GM12878 (cell line): ENCODE data around the gene ITGA1. TPM values are rescaled to one million over a fixed set of nuclear protein-coding genes. Genes with fewer than 3 reads are reported as not detected.

Experiments
- ATAC-seq: fragments of 200-7000 bp; cut with Tn5 transposase; 3 replicates; pipeline ENCODE4 v1.9.1; 2020; ENCODE audit warnings: mild to moderate bottlenecking, moderate library complexity
- BruUV-seq: library from RNA; stranded (reverse); fragments of 400-500 nt; replicated peaks from 2 replicates; lab custom pipeline; 2021; lab: Mats Ljungman, UMichigan
- CTCF ChIA-PET: fragments of 300-600 bp; sonication (Branson Sonifier 250); formaldehyde crosslinking; extraction: SDS; loops from one replicate; lab custom pipeline; 2021; ENCODE audit warnings: inconsistent platforms; lab: Yijun Ruan, JAX
- POLR2A ChIA-PET: fragments of 350-600 bp; formaldehyde crosslinking; extraction: SDS; loops from one replicate; lab custom pipeline; 2021; ENCODE audit warnings: inconsistent platforms; lab: Charles Lee
- RAD21 ChIA-PET: fragments of 300-600 bp; sonication (Branson Sonifier 250); formaldehyde crosslinking; loops from one replicate; lab custom pipeline; 2023; ENCODE audit warnings: antibody characterized with exemption; ENCODE audit not compliant: unreplicated experiment; lab: Charles Lee
- SMC1A ChIA-PET: fragments of 300-600 bp; sonication (Branson Sonifier 250); formaldehyde crosslinking; loops from one replicate; lab custom pipeline; 2023; ENCODE audit not compliant: unreplicated experiment, uncharacterized antibody; lab: Charles Lee
- DNase-seq: peaks from one replicate; pipeline ENCODE4 v3.0.0-alpha.2; 2011; ENCODE audit warnings: low read depth, low spot score
- FAIRE-seq: peaks from 3 replicates; lab custom pipeline; 2011; peaks lifted over from hg19 to GRCh38; lab: Jason Lieb, UNC
- H2AFZ ChIP-seq: 2 replicates; pipeline ENCODE4 v1.6.0; 2011; ENCODE audit warnings: low read depth, low read length, control low read depth; ENCODE audit not compliant: control insufficient read depth
- H3K27ac ChIP-seq: 2 replicates; pipeline ENCODE4 v1.5.1; 2011; ENCODE audit warnings: control low read depth; ENCODE audit not compliant: control insufficient read depth, insufficient read depth
- H3K27me3 ChIP-seq, 2 experiments: replicated peaks in 1 of 2; 2 replicates each; pipeline versions ENCODE4 v1.6.0 to v1.6.1; 2011; ENCODE audit warnings: low read length in 1 of 2; ENCODE audit not compliant: control insufficient read depth in 2 of 2, insufficient read depth in 2 of 2
- H3K36me3 ChIP-seq, 2 experiments: 2 replicates each; pipeline ENCODE4 v1.5.1; 2011; ENCODE audit warnings: low read length in 1 of 2; ENCODE audit not compliant: control insufficient read depth in 2 of 2, insufficient read depth in 2 of 2
- H3K4me1 ChIP-seq: 2 replicates; pipeline ENCODE4 v1.6.1; 2011; ENCODE audit warnings: mild to moderate bottlenecking, low read length, moderate library complexity, mixed read lengths; ENCODE audit not compliant: control insufficient read depth, insufficient read depth
- H3K4me2 ChIP-seq: 2 replicates; pipeline ENCODE4 v1.6.0; 2011; ENCODE audit warnings: control low read depth; ENCODE audit not compliant: control insufficient read depth, insufficient read depth
- H3K4me3 ChIP-seq: fragments of 200-600 bp; sonication (generic); 2 replicates; pipeline ENCODE4 v1.5.1; 2016
- H3K79me2 ChIP-seq: 2 replicates; pipeline ENCODE4 v1.6.0; 2011; ENCODE audit warnings: low read length; ENCODE audit not compliant: control insufficient read depth, insufficient read depth
- H3K9ac ChIP-seq: 2 replicates; pipeline ENCODE4 v1.8.0; 2011; ENCODE audit warnings: low read length, control low read depth, mixed read lengths; ENCODE audit not compliant: control insufficient read depth, insufficient read depth
- H3K9me3 ChIP-seq: replicated peaks from 3 replicates; pipeline ENCODE4 v1.5.1; 2011; ENCODE audit warnings: mild to moderate bottlenecking, low read length; ENCODE audit not compliant: control insufficient read depth, insufficient read depth
- H4K20me1 ChIP-seq: 2 replicates; pipeline ENCODE4 v1.6.0; 2011; ENCODE audit not compliant: control insufficient read depth, insufficient read depth
- BACH1 ChIP-seq: fragments of 450-650 bp; IDR thresholded peaks from 2 replicates; pipeline ENCODE4 v1.6.1; 2017; ENCODE audit warnings: mild to moderate bottlenecking, borderline replicate concordance
- EP300 ChIP-seq, 2 experiments: fragments of 150-350 bp in 1 of 2; IDR thresholded peaks; 2 replicates each; pipeline ENCODE4 v1.6.1; 2011 to 2012; ENCODE audit warnings: low read depth in 2 of 2, low read length in 2 of 2, borderline replicate concordance in 1 of 2, improper control_type of control experiment in 1 of 2, inconsistent platforms in 1 of 2; ENCODE audit not compliant: control insufficient read depth in 1 of 2
- ESRRA ChIP-seq: IDR thresholded peaks from 2 replicates; pipeline ENCODE4 v1.6.1; 2012; ENCODE audit warnings: mild to moderate bottlenecking, low read length, improper control_type of control experiment
- FOXK2 ChIP-seq: fragments of 450-650 bp; IDR thresholded peaks from 2 replicates; pipeline ENCODE4 v1.6.1; 2017; ENCODE audit warnings: mild to moderate bottlenecking, moderate library complexity
- JUND ChIP-seq: IDR thresholded peaks from 2 replicates; pipeline ENCODE4 v1.6.1; 2012; ENCODE audit warnings: low read depth, mild to moderate bottlenecking, low read length, improper control_type of control experiment, moderate library complexity
- MLLT1 ChIP-seq: fragments of 450-650 bp; IDR thresholded peaks from 2 replicates; pipeline ENCODE4 v1.6.1; 2016; ENCODE audit warnings: mild to moderate bottlenecking
- NR2F1 ChIP-seq: fragments of 450-650 bp; conservative IDR thresholded peaks from 2 replicates; pipeline ENCODE4 v1.6.1; 2017; ENCODE audit warnings: mild to moderate bottlenecking
- POLR2A ChIP-seq: IDR thresholded peaks from 2 replicates; pipeline ENCODE4 v1.6.1; 2011; ENCODE audit warnings: low read depth, mild to moderate bottlenecking, low read length
- SIN3A ChIP-seq: IDR thresholded peaks from 2 replicates; pipeline ENCODE4 v1.6.1; 2012; ENCODE audit warnings: low read depth, low read length, improper control_type of control experiment
- TCF12 ChIP-seq: IDR thresholded peaks from 2 replicates; pipeline ENCODE4 v1.6.1; 2011; ENCODE audit warnings: low read depth, mild to moderate bottlenecking, low read length
- ZBTB33 ChIP-seq: fragments of 450-650 bp; IDR thresholded peaks from 2 replicates; pipeline ENCODE4 v1.6.1; 2017; ENCODE audit warnings: mild to moderate bottlenecking
- ZZZ3 ChIP-seq: IDR thresholded peaks from 2 replicates; pipeline ENCODE4 v1.6.1; 2011; ENCODE audit warnings: low read depth; ENCODE audit not compliant: control insufficient read depth, insufficient read length
- WGBS: methylation state at CpG from one replicate; pipeline ENCODE4 v1.1.6; 2016; ENCODE audit warnings: low lambda C conversion rate; ENCODE audit not compliant: insufficient replicate concordance, insufficient coverage; ENCODE audit errors: missing lambda C conversion rate; 5-methylcytosine and 5-hydroxymethylcytosine counted together
- in situ Hi-C: fragments of 300-500 bp; cut with MboI; formaldehyde crosslinking; loops from 9 replicates; pipeline ENCODE4 v1.14.3; 2018; ENCODE audit warnings: mixed read lengths
- intact Hi-C: fragments of 100-400 bp; cut with micrococcal nuclease; formaldehyde crosslinking; loops from one replicate; pipeline ENCODE4 v1.14.2; 2022; ENCODE audit not compliant: unreplicated experiment
- polyA plus RNA-seq, 11 experiments: library from polyadenylated mRNA; depleted of rRNA in 4 of 11; unstranded in 6 of 11; stranded (reverse) in 5 of 11; fragments of >200 nt; fragmentation: Nextera tagmentation in 4 of 11; fragmentation: Illumina TruSeq in 1 of 11; extraction: Ambion mirVana in 4 of 11; extraction: Trizol in 1 of 11; gene quantifications; 1 replicate in 1 of 11; 2 replicates in 10 of 11; pipeline versions ENCODE4 v1.2.1 to v1.2.3, GENCODE V29; 2011 to 2016; ENCODE audit warnings: inconsistent platforms in 2 of 11, missing spikeins in 2 of 11, low read depth in 1 of 11
- total RNA-seq, 4 experiments: library from RNA; depleted of rRNA in 3 of 4; stranded (reverse); fragments of >200 nt in 3 of 4; fragmentation: Illumina TruSeq in 1 of 4; extraction: Trizol in 1 of 4; gene quantifications; 2 replicates each; pipeline versions ENCODE4 v1.2.1 to v1.2.3, GENCODE V29; 2013 to 2021

The ITGA1 gene
- total and polyA plus RNA-seq, 10 of the 15 experiments (the other 5 are each of a cell fraction or from before 2014, with no cell fraction given) = 0.02 to 0.56 (median 0.19) TPM

- TF ChIP-seq BACH1 (0 out of 2 replicates have a peak, but pooled peaks have one; percentile 22), TCF12 (0 out of 2 replicates have a peak, but pooled peaks have one; percentile 9), FOXK2 (no peak), ESRRA (no peak), POLR2A (peak; percentile 56; the same call in 1 of the 2 replicates), ZBTB33 (no peak), NR2F1 (0 out of 2 replicates have a peak, but pooled peaks have one; percentile 2), SIN3A (0 out of 2 replicates have a peak, but pooled peaks have one; percentile 4), ZZZ3 (no peak), JUND (no peak)
- TF ChIP-seq, all 136 proteins: peak for 10
These were observed 12.9 kb downstream of the ITGA1 start (continued) for GRCh38 chr5:52800394-52801213.

GRCh38 chr5:52801329-52801728 lies 13.6 kb downstream of the ITGA1 start:
- in situ Hi-C loops = no loop called here
- H3K4me1 ChIP-seq = peaks cover 3% of the 10 kb centered on the region; the same call in 1 of the 2 replicates
- no TSS peak for BruUV-seq
- ChIA-PET CTCF (no interaction called here), SMC1A (interaction anchor here (0.7 to 0.9 kb wide), 3 partner anchors 11 to 45 kb away, joined by 3 to 4 read pairs (median 3); partner anchors contain the start of genes ITGA1 and PELO), RAD21 (interaction anchor here (1.0 to 1.7 kb wide), 3 partner anchors 12 to 114 kb away, joined by 3 to 5 read pairs (median 3); no protein-coding TSS in a partner anchor), POLR2A (interaction anchor here (0.6 to 1.1 kb wide), 3 partner anchors 11 to 308 kb away, joined by 3 to 4 read pairs (median 3); partner anchors contain the start of gene MOCS2)
- peak overlapping the region; percentile 87 for H3K27ac ChIP-seq
- H3K4me2 ChIP-seq = peak overlapping the region; percentile 98
- H3K36me3 ChIP-seq = no peaks in the 10 kb centered on the region
- peak; percentile 54 for FAIRE-seq
- intact Hi-C loops = no loop called here
- WGBS = 86% methylated on average over 8 of the region's 8 CpGs
- ATAC-seq = no peak
- no peaks in the 10 kb centered on the region for H4K20me1 ChIP-seq
- no peak overlapping the region for H2AFZ ChIP-seq
- H3K27me3 ChIP-seq = no peaks in the 10 kb centered on the region
- peak overlapping the region; percentile 84 for H3K9ac ChIP-seq
- DNase-seq = no peak
- TF ChIP-seq EP300 (IDR thresholded peaks at IDR 0.05; ENCODE audit: borderline replicate concordance in 1 of 2, control insufficient read depth in 1 of 2, low read depth in 2 of 2, low read length in 2 of 2) (no peak), MLLT1 (peak; percentile 17; the same call in 1 of the 2 replicates)
- no peaks in the 10 kb centered on the region for H3K9me3 ChIP-seq
- H3K79me2 ChIP-seq = peaks cover 39% of the 10 kb centered on the region
- H3K4me3 ChIP-seq = peak overlapping the region; percentile 90
